ENCODE results near the gene HGFAC.

- TF ChIP-seq POLR2AphosphoS5 (IDR thresholded peaks at IDR 0.05; ENCODE audit: borderline replicate concordance, low read depth, low read length), result no peak
- TF ChIP-seq EZH2 (IDR thresholded peaks at IDR 0.05), result no peak
- TF ChIP-seq FOXP2 (optimal IDR thresholded peaks at IDR 0.05; ENCODE audit: control extremely low read depth, extremely low read length, insufficient read depth), result no peak
Measured at GRCh38 chr4:3442460-3442958, 741 bp downstream of the HGFAC start.

Measured in SK-N-MC (cell line).